ENCODE measurements around the gene LAMA3. TPM values are rescaled to one million over a fixed set of nuclear protein-coding genes. Genes with fewer than 3 reads are reported as not detected.

The LAMA3 gene
- total and polyA plus RNA-seq, 2 donors (not counting 3 experiments of a cell fraction or from before 2014, with no cell fraction given) = 2.6 to 12.3 TPM

- intact Hi-C loops (cut with micrococcal nuclease) (no loop called here), dilution Hi-C loops (cut with MboI; ENCODE audit: extremely low pct_ligation_motif_present, low sequenced_read_pairs) (no loop called here)
- CTCF ChIA-PET = interaction anchor here (1.2 kb wide), 1 partner anchor 50 kb away, joined by 3 read pairs; no protein-coding TSS in a partner anchor
- no TSS peak for BruUV-seq (replicated peaks)
- DNase-seq (ENCODE audit: low read depth, low spot score) = no peak
- H3K27me3 ChIP-seq (ENCODE audit: control insufficient read depth in 2 of 2, insufficient read depth in 2 of 2, low read length in 2 of 2) = peaks cover 4 to 5% of the 10 kb centered on the region in 2 experiments
- H3K4me1 ChIP-seq (ENCODE audit: control insufficient read depth, extremely low read depth, insufficient read depth, low read length) = no peaks in the 10 kb centered on the region
- no peaks in the 10 kb centered on the region for H3K9me3 ChIP-seq (replicated peaks; ENCODE audit: control insufficient read depth, insufficient read depth, low read length)
- no peaks in the 10 kb centered on the region for H3K36me3 ChIP-seq (ENCODE audit: control insufficient read depth in 2 of 2, extremely low read depth in 1 of 2, insufficient read depth in 2 of 2, low read length in 2 of 2)
- no peaks in the 10 kb centered on the region for H4K20me1 ChIP-seq (replicated peaks; ENCODE audit: control insufficient read depth, extremely low read depth, insufficient read depth, low read length)
- no peak overlapping the region for H2AFZ ChIP-seq (ENCODE audit: low read depth, low read length)
- no peak overlapping the region for H3K9ac ChIP-seq (replicated peaks; ENCODE audit: extremely low read depth, insufficient read depth, low read length)
- POLR2A ChIA-PET = no interaction called here
- FAIRE-seq = no peak
- no peak overlapping the region for H3K4me2 ChIP-seq (ENCODE audit: insufficient read depth, low read length)
- no peaks in the 10 kb centered on the region for H3K9me1 ChIP-seq (replicated peaks; ENCODE audit: control insufficient read depth, extremely low read depth, insufficient read depth, low read length)
- no peaks in the 10 kb centered on the region for H3K79me2 ChIP-seq (ENCODE audit: control insufficient read depth, insufficient read depth, low read length)
- H3K4me3 ChIP-seq (replicated peaks in 1 of 3; ENCODE audit: insufficient read depth in 1 of 3, low read depth in 1 of 3, low read length in 3 of 3) = no peak overlapping the region
- TF ChIP-seq EZH2 (IDR thresholded peaks at IDR 0.05; ENCODE audit: borderline replicate concordance, low read depth, low read length, severe bottlenecking) = no peak
- no peak overlapping the region for H3K27ac ChIP-seq (ENCODE audit: insufficient read depth, low read depth, low read length)
Measured at GRCh38 chr18:23968638-23969604, 279.7 kb downstream of the LAMA3 start.

GRCh38 chr18:23969664-23970063 is 280.4 kb downstream of the LAMA3 start:
- BruUV-seq (replicated peaks) = no TSS peak
- CTCF ChIA-PET = no interaction called here
- no peak overlapping the region for H3K4me2 ChIP-seq (ENCODE audit: insufficient read depth, low read length)

More at GRCh38 chr18:23969664-23970063, 280.4 kb downstream of the LAMA3 start:
- no peaks in the 10 kb centered on the region for H3K4me1 ChIP-seq (ENCODE audit: control insufficient read depth, extremely low read depth, insufficient read depth, low read length)
- H3K9me3 ChIP-seq (replicated peaks; ENCODE audit: control insufficient read depth, insufficient read depth, low read length) = no peaks in the 10 kb centered on the region
- no peaks in the 10 kb centered on the region for H4K20me1 ChIP-seq (replicated peaks; ENCODE audit: control insufficient read depth, extremely low read depth, insufficient read depth, low read length)
- no peaks in the 10 kb centered on the region for H3K79me2 ChIP-seq (ENCODE audit: control insufficient read depth, insufficient read depth, low read length)
- intact Hi-C loops (cut with micrococcal nuclease) (no loop called here), dilution Hi-C loops (cut with MboI; ENCODE audit: extremely low pct_ligation_motif_present, low sequenced_read_pairs) (no loop called here)
- H3K27me3 ChIP-seq (ENCODE audit: control insufficient read depth in 2 of 2, insufficient read depth in 2 of 2, low read length in 2 of 2) = peaks cover 4 to 5% of the 10 kb centered on the region in 2 experiments
- H3K36me3 ChIP-seq (ENCODE audit: control insufficient read depth in 2 of 2, extremely low read depth in 1 of 2, insufficient read depth in 2 of 2, low read length in 2 of 2) = no peaks in the 10 kb centered on the region
- no peak overlapping the region for H2AFZ ChIP-seq (ENCODE audit: low read depth, low read length)
- H3K27ac ChIP-seq (ENCODE audit: insufficient read depth, low read depth, low read length) = no peak overlapping the region
- FAIRE-seq (no peak), DNase-seq (ENCODE audit: low read depth, low spot score) (no peak)
- TF ChIP-seq MYC (IDR thresholded peaks at IDR 0.05; ENCODE audit: low read depth, low read length) (no peak), JUN (IDR thresholded peaks at IDR 0.05; ENCODE audit: borderline replicate concordance, insufficient read depth, insufficient read length, low read depth) (no peak), FOS (IDR thresholded peaks at IDR 0.05; ENCODE audit: borderline replicate concordance, insufficient read depth, low read length) (no peak), EZH2 (IDR thresholded peaks at IDR 0.05; ENCODE audit: borderline replicate concordance, low read depth, low read length, severe bottlenecking) (no peak), GATA2 (IDR thresholded peaks at IDR 0.05; ENCODE audit: insufficient read depth, insufficient read length, low read depth, low read length) (no peak), MAX (IDR thresholded peaks at IDR 0.05; ENCODE audit: insufficient read depth, insufficient read length) (no peak), CTCF (IDR thresholded peaks at IDR 0.05; ENCODE audit: extremely low read depth in 1 of 2, insufficient read depth in 1 of 2, low read depth in 1 of 2, low read length in 2 of 2) (no peak), POLR2AphosphoS5 (IDR thresholded peaks at IDR 0.05; ENCODE audit: insufficient read depth, low read depth, low read length) (no peak), POLR2A (IDR thresholded peaks at IDR 0.05; ENCODE audit: low read depth, low read length) (no peak)
- POLR2A ChIA-PET = no interaction called here
- no peak overlapping the region for H3K4me3 ChIP-seq (replicated peaks in 1 of 3; ENCODE audit: insufficient read depth in 1 of 3, low read depth in 1 of 3, low read length in 3 of 3)
- no peak overlapping the region for H3K9ac ChIP-seq (replicated peaks; ENCODE audit: extremely low read depth, insufficient read depth, low read length)
- no peaks in the 10 kb centered on the region for H3K9me1 ChIP-seq (replicated peaks; ENCODE audit: control insufficient read depth, extremely low read depth, insufficient read depth, low read length)

All from endothelial cell of umbilical vein (primary cell).